ENCODE data around the gene IDE.
"Not testable (repeated sequence)": the region's sequence is repeated elsewhere in the genome, so short reads cannot be mapped to it uniquely, and the experiment has no call there.

The IDE gene

DNA sequence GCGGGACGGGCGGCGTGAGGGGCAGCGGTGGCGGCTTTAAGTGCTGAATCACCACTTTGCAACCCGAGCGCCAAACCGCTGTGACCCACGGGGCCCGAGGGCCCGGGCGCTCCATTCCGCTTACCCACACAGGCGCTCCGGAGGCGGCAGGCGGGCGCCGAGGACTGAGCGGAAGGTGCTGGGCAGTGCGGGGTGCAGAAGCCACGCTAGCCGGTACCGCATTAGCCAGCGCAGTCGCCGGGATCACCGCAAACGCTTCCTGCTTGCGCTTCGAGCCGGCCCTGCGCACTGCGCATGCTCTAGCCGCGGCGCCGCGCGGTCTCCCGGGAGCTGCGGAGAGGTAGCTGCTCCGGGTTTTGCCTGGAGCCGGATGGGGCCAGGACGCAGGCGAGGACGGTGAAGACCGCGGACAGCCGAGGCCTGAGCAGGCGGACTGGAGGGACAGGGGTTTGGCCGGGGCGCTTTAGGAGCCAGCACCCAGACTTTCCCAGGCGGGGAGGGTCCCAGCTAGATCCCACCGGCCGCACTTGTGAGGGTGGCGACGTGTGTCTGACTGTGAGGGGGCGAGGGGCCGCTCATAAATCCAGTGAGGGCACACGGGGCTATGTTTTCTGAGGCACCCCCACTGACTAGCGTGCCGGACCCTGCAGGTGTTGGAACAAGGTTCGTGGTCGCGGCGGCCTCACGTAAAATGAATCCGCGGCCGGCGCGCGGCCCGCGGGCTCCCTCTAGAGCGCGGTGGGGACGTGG lies at the start of gene IDE:
TSS of gene IDE (minus strand) at position 296 of the 750 bp plus-strand sequence. CDS start at position 222, 74 bp downstream.
- DNase-seq (ENCODE audit: insufficient read length, low spot score) (peak; percentile 78), FAIRE-seq (peak; percentile 94)

- no peak for FAIRE-seq
These were observed 45.5 kb upstream of the IDE start for GRCh38 chr10:92619368-92619767.

DNA sequence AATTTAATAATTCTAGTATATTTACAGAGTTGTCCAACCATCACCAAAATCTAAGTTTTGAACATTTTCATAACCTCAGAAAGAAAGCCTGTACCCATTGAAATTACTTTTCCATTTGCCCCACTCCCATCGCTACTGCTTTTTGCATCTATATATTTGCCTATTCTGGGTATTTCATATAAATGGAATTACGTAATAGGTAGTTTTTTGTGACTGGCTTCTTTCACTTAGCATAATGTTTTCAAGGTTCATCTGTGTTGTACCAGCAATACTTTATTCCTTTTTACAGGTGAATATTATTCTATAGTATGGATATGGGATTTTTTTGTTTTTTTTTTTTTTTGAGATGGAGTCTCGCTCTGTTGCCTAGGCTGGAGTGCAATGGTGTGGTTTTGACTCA lies 41.6 kb upstream of the IDE start:
- FAIRE-seq (no peak), DNase-seq (ENCODE audit: insufficient read length, low spot score) (no peak)

More at GRCh38 chr10:92619368-92619767, 45.5 kb upstream of the IDE start:
- no peak for DNase-seq (ENCODE audit: insufficient read length, low spot score)

DNA sequence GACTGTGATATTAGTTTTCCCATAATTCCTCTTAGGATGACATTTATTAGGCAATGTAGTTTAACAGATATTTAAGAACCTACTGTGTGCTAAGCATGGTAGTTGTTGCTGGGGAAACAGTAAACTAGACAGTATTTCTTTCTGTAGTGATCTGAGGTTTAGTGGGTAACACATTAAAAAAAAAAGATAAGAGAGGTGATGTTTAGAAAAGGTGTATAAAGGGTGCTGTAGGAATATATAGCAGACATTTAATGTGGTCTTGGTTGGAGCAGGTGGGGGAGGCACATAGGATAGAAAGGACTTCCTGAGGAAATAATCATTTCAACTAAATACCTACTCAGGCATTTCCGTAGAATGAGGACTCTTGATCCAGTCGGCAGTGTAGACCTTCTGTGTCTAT lies 30.9 kb upstream of the IDE start:
- FAIRE-seq (peak; percentile 14), DNase-seq (ENCODE audit: insufficient read length, low spot score) (no peak)

DNA sequence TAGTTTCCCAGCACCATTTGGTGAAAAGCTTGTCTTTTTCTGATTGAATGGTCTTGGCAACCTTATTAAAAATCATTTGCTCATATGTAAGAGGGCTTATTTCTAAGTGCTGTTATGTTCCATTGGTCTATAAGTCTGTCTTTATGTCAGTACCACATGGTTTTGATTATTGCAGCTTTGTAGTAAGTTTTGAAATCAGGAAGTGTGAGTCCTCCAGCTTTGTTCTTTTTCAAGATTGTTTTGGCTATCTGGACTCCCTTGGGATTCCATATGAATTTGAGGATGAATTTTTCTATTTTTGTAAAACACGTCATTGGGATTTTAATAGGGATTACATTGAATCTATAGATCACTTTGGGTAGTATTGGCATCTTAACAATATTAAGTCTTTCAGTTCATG lies 24.4 kb upstream of the IDE start:
- no peak for FAIRE-seq

GRCh38 chr10:92595505-92595904 lies 21.6 kb upstream of the IDE start:
- no peak for DNase-seq (ENCODE audit: insufficient read length, low spot score)
- no peak for FAIRE-seq

More for the DNA sequence above, 24.4 kb upstream of the IDE start:
- DNase-seq (ENCODE audit: insufficient read length, low spot score) = no peak

DNA sequence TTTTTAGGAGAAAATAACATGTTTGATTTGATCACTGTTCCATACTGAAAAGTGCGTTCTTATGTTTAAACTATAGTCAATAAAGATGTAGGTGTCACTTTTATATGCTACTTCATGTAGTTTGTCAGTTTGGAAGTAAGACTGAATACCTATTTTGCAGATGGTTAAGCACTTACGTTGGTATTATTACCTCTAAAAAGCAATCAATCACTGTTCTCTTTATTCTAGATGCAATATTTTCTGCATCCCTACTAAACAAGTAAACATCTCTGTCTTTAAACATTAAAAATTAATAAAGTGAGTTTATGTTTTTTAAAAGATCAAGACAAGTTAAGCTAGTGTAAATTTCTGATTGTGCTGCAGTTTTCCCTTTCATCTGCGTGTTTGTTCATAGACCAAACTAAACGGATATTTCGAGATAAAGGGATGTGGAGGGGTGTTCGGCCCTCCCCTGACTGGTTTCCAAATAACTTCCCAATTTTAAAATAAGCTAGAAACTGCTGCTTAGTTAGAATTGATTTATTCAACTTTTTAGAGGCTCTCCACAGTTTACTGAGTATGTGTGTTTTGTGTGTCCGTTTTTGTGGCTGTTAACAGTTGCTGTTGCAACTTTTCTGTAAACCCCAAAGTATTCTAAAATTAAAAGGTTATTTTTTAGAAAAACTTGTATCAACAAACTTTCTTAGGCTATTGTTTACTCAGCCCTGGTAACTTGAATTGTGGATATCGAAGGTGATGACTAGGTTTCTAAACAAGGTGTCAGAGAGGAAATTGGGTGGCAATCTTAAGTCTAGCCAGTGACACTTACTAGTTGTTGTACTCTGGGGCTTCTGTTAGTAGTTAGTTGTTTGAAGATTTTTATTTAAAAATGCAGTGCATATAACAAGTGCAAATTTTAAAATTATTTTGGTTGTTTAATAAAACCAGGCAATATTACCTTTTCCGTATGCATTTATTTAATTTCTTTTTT lies 20.0 kb upstream of the IDE start:
- DNase-seq (ENCODE audit: insufficient read length, low spot score) (no peak), FAIRE-seq (peak; percentile 65)

GRCh38 chr10:92592761-92593618 lies 19.1 kb upstream of the IDE start, which contains the start of gene KIF11:
Gene KIF11 (plus strand): TSS chr10:92593130. CDS start chr10:92593376, 246 bp downstream.
- DNase-seq (ENCODE audit: insufficient read length, low spot score) (peak; percentile 64), FAIRE-seq (peak; percentile 97)

DNA sequence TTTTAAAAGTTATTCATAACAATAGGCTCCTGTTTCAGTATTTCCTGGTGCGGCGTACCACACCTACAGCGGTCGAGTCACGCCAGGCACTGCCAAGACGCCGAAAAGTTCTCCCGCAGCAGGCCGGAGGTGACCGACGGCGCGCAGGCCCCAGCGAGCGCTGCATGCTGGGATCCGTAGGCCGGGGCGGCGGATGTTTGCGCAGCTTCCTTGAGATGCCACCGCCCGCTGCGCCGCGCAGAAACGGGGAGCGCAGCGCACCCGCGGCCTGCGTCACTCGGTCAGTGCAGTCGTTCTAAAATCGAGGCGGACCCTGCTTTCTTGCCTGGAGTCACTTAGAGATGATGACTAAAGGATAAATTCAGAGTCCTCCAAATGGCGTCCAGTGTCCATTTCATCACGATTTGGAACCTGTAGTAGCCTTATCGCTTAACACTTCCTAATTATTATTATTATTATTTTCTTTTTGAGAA lies 17.7 kb upstream of the IDE start:
- DNase-seq (ENCODE audit: insufficient read length, low spot score) (peak; percentile 60), FAIRE-seq (peak; percentile 94)

- no peak for DNase-seq (ENCODE audit: insufficient read length, low spot score)
- peak; percentile 81 for FAIRE-seq
These were observed 17.0 kb upstream of the IDE start for GRCh38 chr10:92590623-92591549.

DNA sequence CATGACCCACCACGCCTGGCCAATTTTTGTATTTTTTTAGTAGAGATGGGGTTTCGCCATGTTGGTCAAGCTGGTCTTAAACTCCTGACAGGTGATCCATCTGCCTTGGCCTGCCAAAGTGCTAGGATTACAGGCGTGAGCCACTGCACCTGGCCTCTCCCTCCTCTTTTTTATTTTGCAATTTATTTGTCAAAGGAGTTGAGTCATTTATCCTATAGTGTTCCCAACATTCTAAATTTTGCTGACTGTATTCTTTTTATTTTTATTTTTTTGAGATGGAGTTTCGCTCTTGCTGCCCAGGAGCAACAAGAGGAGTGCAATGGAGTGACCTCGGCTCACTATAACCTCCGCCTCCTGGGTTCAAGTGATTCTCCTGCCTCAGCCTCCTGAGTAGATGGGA lies 8.5 kb upstream of the IDE start:
- FAIRE-seq; DNase-seq (ENCODE audit: insufficient read length, low spot score): not testable (repeated sequence)

DNA sequence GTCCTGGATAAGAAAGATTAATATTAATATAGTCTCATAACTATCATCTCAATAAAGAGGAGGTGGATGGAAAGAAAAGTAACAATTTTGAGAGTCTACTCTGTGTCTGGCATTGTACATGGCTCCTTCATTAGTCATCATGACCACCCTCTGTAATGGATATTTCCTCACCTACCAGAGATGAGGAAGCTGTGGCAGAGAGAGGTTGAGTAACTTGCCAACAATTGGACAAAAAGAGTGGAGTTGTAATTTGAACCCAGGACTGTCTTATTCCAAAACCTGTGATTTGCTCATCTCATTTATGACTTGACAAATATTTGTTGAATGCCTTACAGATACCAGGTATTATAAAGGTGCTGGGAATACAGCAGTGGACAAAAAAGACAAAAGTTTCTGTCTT lies 2.1 kb upstream of the IDE start:
- FAIRE-seq = no peak
- DNase-seq (ENCODE audit: insufficient read length, low spot score) = no peak

DNA sequence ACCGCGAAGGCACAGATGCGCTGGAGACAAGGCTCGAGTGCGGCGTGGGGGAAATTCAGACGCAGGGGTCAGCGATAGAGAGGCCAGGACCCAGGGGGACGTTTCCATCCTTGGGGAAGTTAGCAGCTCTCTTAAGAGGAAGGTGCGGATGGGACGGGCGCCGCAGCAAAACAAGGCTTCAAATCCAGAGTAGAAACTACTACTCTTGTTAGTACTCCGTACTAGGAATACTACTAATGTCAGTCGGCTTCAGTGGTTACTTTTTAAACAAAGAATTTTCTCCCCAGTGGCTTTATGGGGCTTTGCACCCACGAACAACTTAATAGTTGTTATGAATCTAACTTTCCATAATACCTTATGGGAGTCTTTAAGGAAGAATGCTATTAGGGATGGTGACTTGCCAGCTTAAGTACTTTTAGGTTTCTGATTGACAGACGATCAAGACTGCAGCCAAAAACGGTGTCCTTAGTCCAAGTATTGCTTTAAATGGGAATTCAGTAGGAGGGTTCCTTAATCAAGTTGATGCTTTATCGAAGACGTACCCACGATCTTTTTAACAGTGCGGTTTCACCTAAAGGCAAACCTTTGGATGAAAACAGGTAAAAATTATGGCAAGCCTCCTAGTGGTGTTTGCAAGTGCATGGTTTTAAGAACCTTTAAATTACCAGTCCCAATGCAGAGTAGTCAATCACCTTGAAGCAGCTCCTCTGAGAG lies 812 bp upstream of the IDE start:
- peak; percentile 34 for DNase-seq (ENCODE audit: insufficient read length, low spot score)

GRCh38 chr10:92573091-92573797 lies 649 bp downstream of the IDE start:
- DNase-seq (ENCODE audit: insufficient read length, low spot score) = no peak
- FAIRE-seq = peak; percentile 48

More for the DNA sequence above, 812 bp upstream of the IDE start:
- peak; percentile 64 for FAIRE-seq

- FAIRE-seq = peak; percentile 4
- no peak for DNase-seq (ENCODE audit: insufficient read length, low spot score)
These were observed 1.4 kb downstream of the IDE start for GRCh38 chr10:92572362-92573090.

GRCh38 chr10:92571649-92572048 lies 2.2 kb downstream of the IDE start:
- DNase-seq (ENCODE audit: insufficient read length, low spot score) (no peak), FAIRE-seq (no peak)

- not testable (repeated sequence) for FAIRE-seq
These were observed 4.2 kb downstream of the IDE start for GRCh38 chr10:92569663-92570062.

More at GRCh38 chr10:92569663-92570062, 4.2 kb downstream of the IDE start:
- DNase-seq (ENCODE audit: insufficient read length, low spot score) = not testable (repeated sequence)
